ENCODE measurements around the gene GRB7. TPM values are rescaled to one million over a fixed set of nuclear protein-coding genes. Genes with fewer than 3 reads are reported as not detected.

Gene GRB7
- polyA plus RNA-seq, 1 donor = 0.51 TPM

DNA sequence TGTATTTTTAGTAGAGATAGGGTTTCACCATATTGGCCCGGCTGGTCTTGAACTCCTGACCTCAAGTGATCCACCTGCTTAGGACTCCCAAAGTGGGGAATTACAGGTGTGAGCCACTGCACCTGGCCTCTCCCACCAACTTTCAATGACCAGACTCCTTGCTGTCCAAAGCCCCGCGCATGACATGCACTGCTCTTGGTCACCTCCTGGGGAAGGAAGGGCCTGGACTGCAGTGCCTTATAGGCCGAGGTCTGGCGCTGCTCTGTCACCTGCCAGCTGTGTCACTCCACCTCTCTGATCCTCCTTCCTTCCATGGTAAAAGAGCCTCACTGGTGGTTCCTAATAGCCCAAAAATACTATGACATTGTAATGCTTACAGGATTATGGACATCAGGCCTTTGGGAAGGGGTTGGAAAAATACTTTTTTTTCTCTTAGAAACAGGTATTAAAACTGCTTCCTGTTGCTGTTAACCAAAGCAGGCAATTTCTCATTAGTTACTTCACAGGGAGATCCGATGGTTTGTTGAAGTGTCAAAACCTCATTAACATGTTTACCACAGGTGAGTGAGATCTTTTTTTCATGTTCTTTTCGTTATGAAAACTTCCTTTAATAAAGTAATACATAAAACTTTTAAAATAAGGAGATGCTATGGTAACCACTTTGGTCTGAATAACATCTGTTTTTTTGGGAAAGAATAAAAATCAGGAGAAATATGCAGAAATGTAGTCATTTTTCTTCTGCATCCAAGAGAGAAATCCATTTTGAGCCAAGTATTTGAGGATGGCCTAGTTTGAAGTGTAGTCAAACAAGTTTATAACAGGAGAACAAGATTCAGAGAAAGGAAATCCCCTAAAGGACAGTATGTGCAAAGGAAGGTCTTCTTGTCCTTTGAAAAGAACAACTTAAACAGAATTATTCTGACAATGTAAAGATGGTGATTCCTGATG, 35.5 kb downstream of the GRB7 start:
- no peak for DNase-seq (ENCODE audit: low read depth)

DNA sequence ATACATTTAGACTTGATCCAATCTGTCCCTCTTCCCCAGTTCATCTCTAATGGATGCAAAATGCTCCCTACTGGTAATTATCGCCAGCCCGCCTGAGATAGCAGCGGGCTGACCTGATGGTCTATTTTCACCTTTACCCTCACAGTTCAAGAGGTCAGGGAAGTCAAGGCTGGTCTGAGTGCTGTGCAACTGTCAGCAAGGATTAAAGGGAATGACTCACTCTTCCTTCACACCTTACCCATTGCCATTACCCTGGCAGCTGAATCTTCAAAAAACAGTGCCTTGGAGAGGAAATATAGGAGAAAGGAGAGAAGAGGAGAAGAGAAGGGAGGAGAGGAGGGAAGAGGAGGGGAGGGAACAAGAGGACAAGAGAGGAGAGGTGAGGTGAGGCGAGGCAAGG, 36.3 kb downstream of the GRB7 start:
- DNase-seq (ENCODE audit: low read depth) = no peak

- DNase-seq (ENCODE audit: low read depth) = no peak
Observed at GRCh38 chr17:39775031-39775430, 37.3 kb downstream of the GRB7 start.

DNA sequence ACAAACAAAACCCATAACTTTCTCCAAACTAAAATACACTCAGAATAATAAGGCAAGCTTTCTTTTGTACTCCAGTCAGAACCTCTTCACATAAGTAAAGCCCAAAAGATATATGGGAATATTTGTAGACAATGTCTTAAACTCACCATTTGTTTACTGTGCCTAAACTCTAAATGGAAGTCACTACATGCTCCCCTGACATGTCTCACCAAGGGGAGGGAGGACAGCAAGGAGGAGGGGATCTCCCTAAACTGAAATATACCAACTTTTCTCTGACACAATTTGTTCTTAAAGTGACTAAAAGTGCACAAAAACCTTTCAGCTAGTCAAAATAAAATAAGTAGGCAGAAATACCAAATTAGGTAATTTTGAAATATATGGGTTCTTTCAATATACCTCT, 38.5 kb downstream of the GRB7 start:
- no peak for DNase-seq (ENCODE audit: low read depth)

GRCh38 chr17:39777534-39778365, 40.0 kb downstream of the GRB7 start:
- DNase-seq (ENCODE audit: low read depth) = no peak

DNA sequence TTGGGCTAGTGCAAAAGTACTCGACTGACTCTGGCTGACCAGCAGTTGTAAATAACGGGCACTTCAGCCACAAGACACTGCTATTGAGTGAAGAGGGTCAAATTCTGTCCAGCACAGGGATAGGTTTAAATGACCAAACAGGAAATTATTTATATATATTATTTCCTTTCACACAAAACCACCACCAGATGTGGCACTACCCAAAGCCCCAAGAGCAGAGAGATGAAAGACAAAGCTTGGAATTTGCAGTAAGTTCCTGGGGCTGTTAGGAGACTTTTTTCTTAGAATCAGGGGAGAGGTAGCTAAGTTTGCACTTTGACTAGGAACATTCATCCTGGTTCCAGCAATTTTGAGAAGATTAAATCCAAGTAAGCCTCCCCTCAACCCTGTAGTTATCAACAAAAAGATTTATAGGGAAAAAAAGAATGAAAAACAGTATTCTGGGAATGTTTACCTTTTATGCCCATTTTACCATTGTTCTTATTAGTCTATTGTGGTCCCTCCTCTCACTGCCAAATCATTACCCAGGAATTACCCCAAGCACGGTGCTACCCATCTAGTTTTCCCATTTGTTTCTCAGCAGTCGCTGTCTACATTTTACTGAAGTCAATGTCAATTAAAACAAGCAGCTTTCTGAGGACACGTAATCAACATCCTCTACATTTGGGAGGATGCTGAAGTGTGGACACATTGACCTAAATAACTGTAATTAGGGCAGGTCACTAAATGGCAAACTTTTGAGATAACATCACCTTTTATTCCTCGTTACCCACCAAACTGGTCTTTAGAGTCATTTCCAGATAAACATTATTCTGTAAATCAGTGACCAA, 43.5 kb downstream of the GRB7 start:
- no peak for DNase-seq (ENCODE audit: low read depth)

GRCh38 chr17:39781861-39782213, 44.1 kb downstream of the GRB7 start:
- no peak for DNase-seq (ENCODE audit: low read depth)

DNA sequence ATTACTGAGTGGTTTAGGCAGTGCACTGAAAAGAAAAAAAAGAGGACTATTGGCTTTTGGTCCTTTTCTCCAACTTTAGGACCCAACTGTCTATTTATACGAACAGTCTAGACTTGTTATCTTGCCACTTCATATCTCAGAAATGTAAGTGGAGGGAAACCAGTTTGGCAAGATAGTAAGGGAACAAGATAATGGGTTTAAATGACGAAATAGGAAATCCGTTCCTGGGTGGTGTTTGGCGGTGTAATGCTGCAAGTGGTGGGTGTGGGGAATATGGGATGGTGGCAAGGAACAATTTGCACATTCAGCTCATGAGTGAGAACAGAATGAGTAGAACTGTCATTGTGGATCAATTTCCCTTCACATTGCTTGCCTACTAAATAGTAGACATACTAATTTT, 44.7 kb downstream of the GRB7 start:
- DNase-seq (ENCODE audit: low read depth) = no peak

GRCh38 chr17:39782980-39783379, 45.2 kb downstream of the GRB7 start:
- no peak for DNase-seq (ENCODE audit: low read depth)

- no peak for DNase-seq (ENCODE audit: low read depth)
Observed at GRCh38 chr17:39787041-39787440, 49.3 kb downstream of the GRB7 start.

GRCh38 chr17:39787743-39788484, 50.2 kb downstream of the GRB7 start:
- no peak for DNase-seq (ENCODE audit: low read depth)

DNA sequence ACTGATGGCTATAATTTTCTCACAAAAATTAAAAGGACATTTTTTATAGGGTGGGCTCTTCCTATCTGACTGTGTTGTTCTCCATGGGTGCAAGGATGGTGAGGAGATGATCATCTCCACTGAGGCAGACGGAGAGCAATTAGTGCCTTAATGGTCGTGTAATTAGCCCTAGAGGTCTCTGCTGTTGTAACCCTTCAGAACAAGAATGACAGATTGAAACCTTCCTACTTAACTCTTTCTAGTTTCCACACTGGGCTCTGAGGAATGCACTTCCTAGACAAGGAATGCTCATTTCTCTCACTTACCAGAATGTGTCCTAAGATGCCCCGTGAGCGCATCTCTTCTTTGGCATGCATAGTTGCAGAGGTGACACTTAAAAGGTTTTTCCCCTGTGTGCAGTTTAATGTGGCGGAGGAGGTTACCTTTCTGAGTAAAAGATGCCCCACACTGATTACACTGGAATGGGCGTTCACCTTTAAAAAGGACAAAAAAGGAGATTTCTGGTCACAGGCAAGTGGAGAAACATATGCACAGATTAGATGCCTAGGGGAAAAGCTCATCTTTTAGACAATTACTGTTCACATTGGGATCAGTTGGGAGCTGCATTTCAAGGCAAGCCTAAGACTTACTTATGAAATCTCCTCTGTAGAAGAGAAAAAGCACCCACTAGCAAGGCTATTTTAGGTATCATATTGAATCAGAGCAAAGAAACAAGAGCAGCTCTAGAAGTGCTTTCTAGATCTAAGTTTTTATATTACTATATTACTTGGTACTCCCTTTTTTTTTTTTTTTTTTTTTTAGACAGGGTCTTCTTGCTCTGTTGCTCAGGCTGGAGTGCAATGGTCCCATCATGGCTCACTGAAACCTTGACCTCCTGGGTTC, 53.6 kb downstream of the GRB7 start:
- DNase-seq (ENCODE audit: low read depth) = no peak

- DNase-seq (ENCODE audit: low read depth) = no peak
Observed at GRCh38 chr17:39792526-39793221, 54.9 kb downstream of the GRB7 start.

DNA sequence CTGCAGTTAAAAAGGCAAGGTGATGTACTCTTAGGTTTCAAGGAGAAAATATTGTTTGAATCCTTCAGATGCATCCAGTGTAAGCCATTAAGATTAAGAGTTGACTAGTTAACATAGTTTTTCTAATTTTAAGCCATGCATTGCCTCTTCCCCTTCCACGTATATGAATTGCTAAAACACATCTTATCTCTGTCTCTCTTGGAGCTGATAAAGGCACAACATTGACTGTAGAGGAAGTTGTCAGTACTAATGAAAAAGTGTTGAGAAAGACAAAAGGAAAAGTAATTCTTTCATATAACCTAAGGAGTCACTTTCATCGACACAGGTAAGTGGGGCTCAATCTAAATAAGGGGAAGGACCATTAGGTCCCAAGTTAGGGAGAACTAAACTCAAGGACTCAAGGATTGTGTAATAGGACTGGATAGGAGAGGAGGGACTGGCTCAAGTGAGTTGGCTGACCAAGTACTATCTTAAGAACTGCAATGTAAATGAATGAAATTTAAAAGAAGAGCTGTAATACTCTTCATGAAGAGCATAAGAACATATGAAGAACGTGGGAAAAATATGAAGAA, 55.6 kb downstream of the GRB7 start:
- no peak for DNase-seq (ENCODE audit: low read depth)

- DNase-seq (ENCODE audit: low read depth) = no peak
Observed at GRCh38 chr17:39794249-39794970, 56.7 kb downstream of the GRB7 start.

Measured in forelimb muscle (tissue), 1 donor.